Activated CD4-positive, alpha-beta T cell treated with anti-CD3 and anti-CD28 coated beads, Interleukin-2, Interleukin-6, amounts not matched to agents 100 ng/mL and 50 ng/mL, durations not matched to agents 16 hours and 8 hours (primary cell): ENCODE measurements around the gene FILIP1L.

ENCODE experiments used
- DNase-seq: peaks from one replicate; pipeline ENCODE4 v3.0.0-alpha.2; 2020

The FILIP1L gene

GRCh38 chr3:100039075-100039474 is 75.2 kb downstream of the FILIP1L start:
- DNase-seq = no peak

GRCh38 chr3:100033903-100034471 is 80.3 kb downstream of the FILIP1L start:
- no peak for DNase-seq

- DNase-seq = no peak
Measured at GRCh38 chr3:100033184-100033583, 81.1 kb downstream of the FILIP1L start.

GRCh38 chr3:100032243-100032642 is 82.1 kb downstream of the FILIP1L start:
- DNase-seq = peak; percentile 10

- no peak for DNase-seq
Measured at GRCh38 chr3:100030914-100031425, 83.3 kb downstream of the FILIP1L start.

- peak; percentile 33 for DNase-seq
Measured at GRCh38 chr3:100030346-100030745, 84.0 kb downstream of the FILIP1L start.

GRCh38 chr3:100029689-100030088 is 84.6 kb downstream of the FILIP1L start:
- DNase-seq = peak; percentile 58

GRCh38 chr3:100029052-100029451 is 85.2 kb downstream of the FILIP1L start:
- DNase-seq = no peak

- no peak for DNase-seq
Measured at GRCh38 chr3:100027321-100027720, 87.0 kb downstream of the FILIP1L start.

- no peak for DNase-seq
Measured at GRCh38 chr3:100024520-100025303, 89.6 kb downstream of the FILIP1L start.

GRCh38 chr3:100023595-100023994 is 90.7 kb downstream of the FILIP1L start:
- no peak for DNase-seq

GRCh38 chr3:100023150-100023549 is 91.2 kb downstream of the FILIP1L start:
- no peak for DNase-seq

- DNase-seq = no peak
Measured at GRCh38 chr3:100022506-100022905, 91.8 kb downstream of the FILIP1L start.

GRCh38 chr3:100020876-100021644 is 93.2 kb downstream of the FILIP1L start:
- DNase-seq = no peak

- DNase-seq = no peak
Measured at GRCh38 chr3:100019719-100020118, 94.6 kb downstream of the FILIP1L start.

GRCh38 chr3:100018806-100019205 is 95.5 kb downstream of the FILIP1L start:
- DNase-seq = no peak

- DNase-seq = no peak
Measured at GRCh38 chr3:100010087-100010417, 104.2 kb downstream of the FILIP1L start.

- no peak for DNase-seq
Measured at GRCh38 chr3:100009276-100010086, 104.8 kb downstream of the FILIP1L start.

GRCh38 chr3:100008081-100008698 is 106.1 kb downstream of the FILIP1L start:
- no peak for DNase-seq

- no peak for DNase-seq
Measured at GRCh38 chr3:100007313-100007712, 107.0 kb downstream of the FILIP1L start.

- no peak for DNase-seq
Measured at GRCh38 chr3:100006570-100007271, 107.6 kb downstream of the FILIP1L start.
